Retinal pigment epithelial cell (primary cell): Measurements from ENCODE around the gene TMEM26.
"Not testable (repeated sequence)": the region's sequence is repeated elsewhere in the genome, so short reads cannot be mapped to it uniquely, and the experiment has no call there.

Experiments
- DNase-seq: peaks from one replicate; pipeline ENCODE4 v3.0.0-alpha.2; 2010; ENCODE audit warnings: low read depth
- H3K4me3 ChIP-seq: 2 replicates; pipeline ENCODE4 v1.5.1; 2011; ENCODE audit warnings: mild to moderate bottlenecking, low read length, control low read depth, moderate library complexity
- CTCF ChIP-seq: conservative IDR thresholded peaks from 2 replicates; pipeline ENCODE4 v1.5.1; 2011; ENCODE audit warnings: low read depth, low read length, control low read depth, inconsistent platforms

TMEM26 gene

DNA sequence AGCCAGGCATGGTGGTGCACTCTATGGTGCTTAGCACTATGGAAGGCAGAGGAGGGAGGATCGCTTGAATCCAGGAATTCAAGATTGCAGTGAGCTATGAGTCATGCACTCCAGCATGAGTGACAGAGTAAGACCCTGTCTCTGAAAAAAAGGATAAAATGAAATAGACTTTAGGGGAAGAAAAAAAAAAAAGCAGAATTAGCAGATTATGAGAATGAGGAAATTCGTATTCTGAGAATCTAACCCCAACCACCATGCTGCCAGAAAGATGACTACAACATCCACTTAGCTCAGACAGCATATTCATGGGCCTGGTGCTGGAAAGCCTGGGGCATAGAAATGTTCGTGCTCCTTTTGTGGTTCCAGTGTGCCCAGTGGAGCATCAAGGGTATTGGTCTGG lies 63.3 kb downstream of the TMEM26 start:
- peak; percentile 7 for DNase-seq
- TF ChIP-seq CTCF: no peak
- H3K4me3 ChIP-seq: no peak overlapping the region

DNA sequence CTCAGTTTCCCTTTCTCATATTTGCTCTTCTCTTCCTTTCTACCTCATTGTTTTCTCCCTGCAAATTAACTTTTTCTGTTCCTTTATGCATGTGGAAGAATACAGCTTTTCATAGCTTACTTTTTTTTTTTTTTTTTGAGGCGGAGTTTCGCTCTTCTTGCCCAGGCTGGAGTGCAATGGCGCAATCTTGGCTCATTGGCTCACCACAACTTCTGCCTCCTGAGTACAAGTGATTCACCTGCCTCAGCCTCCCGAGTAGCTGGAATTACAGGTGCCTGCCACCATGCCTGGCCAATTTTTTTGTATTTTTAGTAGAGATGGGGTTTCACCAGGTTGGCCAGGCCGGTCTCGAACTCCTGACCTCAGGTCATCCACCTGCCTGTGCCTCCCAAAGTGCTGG lies 64.2 kb downstream of the TMEM26 start:
- DNase-seq, H3K4me3 ChIP-seq: not testable (repeated sequence)

- TF ChIP-seq CTCF: no peak
- DNase-seq: no peak
Measured at GRCh38 chr10:61385231-61386001, 67.8 kb downstream of the TMEM26 start.

GRCh38 chr10:61381153-61381552 lies 72.0 kb downstream of the TMEM26 start:
- DNase-seq, H3K4me3 ChIP-seq: not testable (repeated sequence)

More at GRCh38 chr10:61385231-61386001, 67.8 kb downstream of the TMEM26 start:
- no peak overlapping the region for H3K4me3 ChIP-seq

GRCh38 chr10:61378865-61379264 lies 74.3 kb downstream of the TMEM26 start:
- H3K4me3 ChIP-seq: no peak overlapping the region
- DNase-seq: no peak
- no peak for TF ChIP-seq CTCF

- no peak for TF ChIP-seq CTCF
- no peak overlapping the region for H3K4me3 ChIP-seq
- no peak for DNase-seq
Measured at GRCh38 chr10:61376908-61377368, 76.2 kb downstream of the TMEM26 start.

DNA sequence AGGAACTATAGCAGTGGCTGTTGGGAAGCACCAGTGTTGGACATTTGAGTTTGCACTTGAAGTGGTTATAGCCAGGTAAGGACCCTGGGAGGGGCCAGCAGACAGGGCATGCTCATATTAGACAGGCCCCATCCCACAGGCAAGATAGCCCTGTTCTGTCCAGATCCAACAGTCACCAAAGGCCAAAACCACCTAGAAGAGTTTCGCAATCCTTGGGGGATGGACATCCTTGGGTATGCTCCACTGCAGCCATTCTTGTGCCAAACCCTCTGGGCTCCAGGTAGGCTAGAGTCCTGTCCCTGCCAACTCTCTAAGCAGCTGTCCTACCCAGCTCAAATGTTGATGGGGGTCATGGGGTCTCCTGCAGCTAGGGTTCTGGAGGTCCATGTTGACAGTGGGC lies 76.8 kb downstream of the TMEM26 start:
- DNase-seq: no peak
- TF ChIP-seq CTCF: no peak
- no peak overlapping the region for H3K4me3 ChIP-seq

- no peak overlapping the region for H3K4me3 ChIP-seq
- TF ChIP-seq CTCF: no peak
Measured at GRCh38 chr10:61366365-61366764, 86.8 kb downstream of the TMEM26 start.

More at GRCh38 chr10:61366365-61366764, 86.8 kb downstream of the TMEM26 start:
- no peak for DNase-seq
